Measurements from ENCODE around the gene RGS9.
A peak's percentile ranks its signal among the peaks of the same experiment; 100 is the strongest.
"Not testable (repeated sequence)": the region's sequence is repeated elsewhere in the genome, so short reads cannot be mapped to it uniquely, and the experiment has no call there.

RGS9 gene

DNA sequence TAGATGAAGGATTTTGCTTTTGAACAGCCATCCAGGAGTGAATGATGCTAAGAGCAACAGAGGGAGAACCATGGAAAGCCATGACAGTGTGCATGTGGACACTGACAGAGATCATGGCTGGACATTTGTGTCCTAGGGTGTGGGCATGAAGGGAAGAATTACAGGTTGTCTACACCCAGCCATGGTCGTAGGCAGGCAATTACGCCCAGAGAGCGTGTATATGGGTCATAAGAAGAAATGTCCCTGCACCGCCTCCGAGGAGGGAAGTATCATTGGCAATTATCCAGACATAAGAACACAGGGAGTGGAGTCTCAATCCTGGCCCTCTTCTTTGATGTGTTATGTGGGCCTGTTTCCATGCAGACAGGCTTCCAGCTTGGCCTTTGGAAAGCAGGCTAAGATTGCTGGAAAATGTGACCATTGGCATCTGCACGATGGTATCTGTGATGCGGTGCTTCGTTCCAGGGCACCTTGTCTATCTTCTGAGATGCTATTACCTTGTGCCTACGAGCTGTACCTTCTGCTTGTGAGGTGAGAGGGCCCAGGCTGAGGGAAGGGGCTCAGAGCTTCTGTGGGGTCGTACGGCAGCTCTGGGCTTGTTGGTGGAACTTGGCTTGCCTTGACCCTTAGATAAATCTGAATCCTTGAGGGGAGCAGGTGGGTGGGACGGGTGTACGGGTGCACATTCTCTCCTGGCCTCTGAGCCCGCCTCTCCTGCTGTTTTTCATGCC, 19.8 kb downstream of the RGS9 start:
- no peak for DNase-seq (ENCODE audit: low read depth)

DNA sequence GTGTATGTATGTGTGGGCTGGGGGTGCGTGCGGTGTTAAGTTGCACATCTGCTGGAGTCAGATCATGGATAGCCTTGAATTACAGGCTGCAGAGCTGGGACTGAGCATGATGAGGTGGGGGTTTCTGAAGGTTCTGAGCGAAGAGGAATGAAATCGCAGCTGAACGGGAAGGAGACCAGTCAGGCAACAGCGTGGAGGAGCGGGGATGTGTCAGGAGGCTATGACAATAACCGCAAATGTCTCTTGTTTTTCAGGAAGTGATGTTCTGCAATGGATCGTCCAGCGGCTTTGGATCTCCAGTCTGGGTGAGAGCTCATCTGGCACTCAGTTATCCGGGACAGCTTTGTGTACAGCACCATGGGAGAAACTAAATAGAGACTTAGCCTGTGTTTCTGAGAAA, 20.9 kb downstream of the RGS9 start:
- no peak for DNase-seq (ENCODE audit: low read depth)

DNA sequence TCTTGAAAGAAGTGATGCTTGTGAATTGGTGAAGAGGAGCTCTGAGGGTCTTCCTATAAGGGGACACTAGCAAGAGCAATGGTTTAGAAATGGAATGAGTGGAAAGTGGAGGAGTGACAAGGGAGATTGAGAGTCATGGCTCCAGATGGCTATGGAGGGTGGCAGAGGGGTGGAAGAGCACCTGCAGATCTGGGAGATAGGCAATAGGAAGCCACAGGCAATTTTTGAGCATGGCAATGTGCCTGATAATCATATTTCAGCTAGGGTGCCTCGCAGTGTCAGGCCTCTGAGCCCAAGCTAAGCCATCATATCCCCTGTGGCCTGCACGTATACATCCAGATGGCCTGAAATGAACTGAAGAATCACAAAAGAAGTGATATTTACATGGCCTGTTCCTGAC, 21.5 kb downstream of the RGS9 start:
- no peak for DNase-seq (ENCODE audit: low read depth)

DNA sequence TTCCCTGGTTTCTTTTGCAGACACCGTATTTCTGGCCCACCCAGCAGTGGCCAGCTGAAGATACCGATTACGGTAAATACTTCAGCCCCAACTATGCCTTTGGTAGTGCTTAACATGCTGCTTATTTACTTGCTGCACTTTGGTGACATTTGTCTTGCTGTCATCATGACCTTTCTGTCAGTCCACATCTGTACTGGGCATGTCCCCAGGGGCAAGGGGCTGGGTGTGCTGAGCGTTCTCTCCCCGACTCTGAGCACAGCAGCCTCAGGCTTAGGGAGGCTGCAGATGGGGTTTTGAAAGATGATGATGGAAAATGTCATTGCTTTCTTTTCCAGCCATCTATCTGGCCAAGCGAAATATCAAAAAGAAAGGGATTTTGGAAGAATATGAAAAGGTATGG, 23.3 kb downstream of the RGS9 start:
- DNase-seq (ENCODE audit: low read depth), result no peak

DNA sequence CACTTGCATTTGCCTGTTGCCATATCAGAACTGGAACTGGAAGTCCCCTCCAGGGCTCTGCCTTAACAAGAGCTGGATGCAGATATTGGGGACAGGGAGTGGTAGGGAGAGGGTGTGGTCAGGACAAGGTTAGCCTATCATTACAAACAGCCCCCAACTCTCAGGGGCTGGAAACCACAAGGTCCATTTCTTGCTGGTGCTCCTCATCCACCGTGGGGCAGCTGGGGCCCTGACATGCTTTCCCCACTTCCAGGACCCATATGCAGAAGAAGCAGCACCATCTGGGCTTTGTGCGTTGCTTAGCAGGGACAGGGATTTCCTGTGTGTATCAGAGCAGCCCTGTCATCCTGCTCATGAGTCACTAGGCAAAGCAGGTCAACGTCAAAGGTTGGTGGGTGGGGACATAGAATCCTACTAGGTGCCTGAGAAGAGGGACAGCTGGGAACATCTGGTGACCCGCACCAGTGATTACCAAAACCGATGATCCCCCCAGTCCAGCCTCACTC, 26.9 kb downstream of the RGS9 start:
- peak; percentile 4 for DNase-seq (ENCODE audit: low read depth)

DNA sequence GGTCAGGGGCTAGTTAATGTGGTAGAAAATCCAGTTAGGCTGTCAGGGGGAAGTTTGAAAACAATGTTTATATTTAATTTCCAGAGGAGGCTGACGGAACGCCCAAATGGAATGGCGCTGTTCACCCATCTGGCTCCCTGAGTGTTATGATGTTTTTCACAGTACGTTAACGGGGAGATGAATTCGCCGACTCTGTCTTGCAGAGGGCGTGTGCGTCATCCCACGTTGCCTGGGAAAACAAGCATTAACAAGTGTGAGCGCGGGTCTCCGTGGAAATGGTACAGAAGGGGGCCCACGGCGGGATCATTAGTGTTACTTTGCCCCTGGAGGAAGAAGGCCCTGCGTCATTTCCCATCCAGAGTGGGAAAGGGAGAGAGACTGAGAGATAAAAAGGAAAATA, 29.6 kb downstream of the RGS9 start:
- DNase-seq (ENCODE audit: low read depth), result no peak

DNA sequence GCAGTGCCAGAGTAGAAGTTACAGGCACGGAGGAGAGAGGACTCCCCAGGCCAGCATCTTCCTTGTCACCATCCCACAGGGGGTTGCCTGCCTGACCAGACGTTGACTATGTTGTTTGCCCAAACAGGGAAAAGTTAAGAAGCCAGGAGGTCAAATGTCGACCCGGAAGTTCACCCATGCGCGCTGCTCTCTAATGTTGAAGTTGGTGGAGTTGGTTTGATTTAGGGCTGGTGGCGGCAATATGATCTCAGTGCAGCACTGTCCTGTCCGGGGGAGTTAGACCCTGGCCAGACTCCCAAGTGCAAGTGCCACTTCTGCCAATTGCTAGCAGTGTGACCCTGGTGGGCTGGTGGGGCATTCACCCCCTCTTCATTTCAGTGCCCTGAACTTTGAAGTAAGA, 30.4 kb downstream of the RGS9 start:
- DNase-seq (ENCODE audit: low read depth), result no peak

DNA sequence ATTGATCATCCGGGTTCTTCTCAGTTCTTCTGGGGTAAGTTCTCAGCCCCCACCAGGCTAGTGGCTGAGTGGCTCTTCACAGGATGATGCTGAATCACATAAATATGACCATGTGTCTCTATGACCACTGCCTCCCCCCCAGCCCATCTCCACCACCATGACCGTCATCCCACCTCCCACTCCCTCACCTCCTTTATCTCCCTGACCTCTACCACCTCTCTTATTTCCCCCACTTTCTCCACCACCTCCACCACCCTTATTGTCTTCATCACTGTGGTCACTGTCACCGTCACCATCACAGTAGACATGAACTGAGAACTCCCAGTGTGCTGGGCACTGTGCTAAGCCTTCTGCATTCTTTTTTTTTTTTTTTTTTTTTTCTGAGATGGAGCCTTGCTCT, 32.5 kb downstream of the RGS9 start:
- DNase-seq (ENCODE audit: low read depth), result no peak

DNA sequence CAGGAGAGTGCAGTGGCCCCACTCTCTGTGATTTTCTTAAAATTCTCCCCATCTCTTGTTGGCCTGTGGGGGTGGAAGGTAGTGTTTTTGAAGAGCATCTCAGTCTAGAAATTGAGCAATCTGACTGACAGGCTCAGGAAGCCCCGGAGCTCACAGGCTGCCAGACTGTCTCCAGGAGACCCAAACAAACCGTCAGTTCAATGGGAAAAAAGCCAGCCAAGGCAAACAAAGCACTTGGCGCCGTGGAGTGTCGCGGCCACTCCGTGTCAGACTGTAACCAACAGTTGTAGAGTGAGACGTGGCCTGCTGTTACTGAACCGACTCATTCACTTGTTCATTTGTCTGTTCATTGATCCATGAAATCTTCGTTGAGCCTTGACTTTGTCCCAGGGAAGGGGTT, 33.7 kb downstream of the RGS9 start:
- DNase-seq (ENCODE audit: low read depth), result no peak

DNA sequence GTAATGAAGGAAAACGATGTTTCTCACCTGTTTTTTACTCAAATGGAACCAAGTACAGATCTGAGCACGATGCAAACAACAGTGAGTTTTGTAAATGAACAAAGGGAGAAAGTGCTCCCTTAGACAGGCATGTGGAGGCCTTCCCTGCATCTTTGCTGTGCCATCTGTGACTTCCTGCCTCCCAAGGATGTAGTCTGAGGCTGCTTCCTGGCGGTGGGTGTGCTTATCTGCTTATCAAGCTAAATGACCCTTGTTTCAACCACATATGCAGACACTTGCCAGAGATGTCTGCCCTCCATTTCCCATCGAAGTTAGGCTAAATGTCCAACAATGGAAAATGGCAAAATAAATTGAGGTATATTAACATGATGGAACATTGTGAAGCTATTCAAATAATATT, 34.6 kb downstream of the RGS9 start:
- DNase-seq (ENCODE audit: low read depth), result no peak

DNA sequence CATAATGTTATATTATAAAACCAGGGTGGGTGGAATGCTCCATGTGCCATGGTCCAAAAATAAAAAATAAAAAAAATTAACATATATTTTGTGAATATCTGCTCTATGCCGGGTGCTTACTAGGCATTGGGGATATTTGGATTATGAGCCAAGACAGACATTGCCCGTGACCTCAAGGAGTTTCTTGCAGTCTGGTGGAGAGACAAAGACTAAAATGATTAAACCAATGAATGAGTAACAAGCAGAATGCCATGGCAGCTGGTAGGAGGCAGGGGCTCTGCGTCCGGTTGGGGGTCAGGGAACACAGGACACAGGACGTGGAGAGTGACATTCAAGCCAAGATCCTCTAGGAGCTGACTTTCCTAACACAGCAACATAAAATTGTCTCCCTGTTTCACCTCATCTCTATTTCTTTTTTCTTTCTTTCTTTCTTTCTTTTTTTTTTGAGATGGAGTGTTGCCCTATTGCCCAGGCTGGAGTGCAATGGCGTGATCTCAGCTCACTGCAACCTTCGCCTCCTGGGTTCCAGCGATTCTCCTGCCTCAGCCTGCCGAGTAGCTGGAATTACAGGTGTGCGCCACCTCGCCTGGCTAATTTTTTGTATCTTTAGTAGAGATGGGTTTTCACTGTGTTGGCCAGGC, 35.4 kb downstream of the RGS9 start:
- DNase-seq (ENCODE audit: low read depth), result no peak

DNA sequence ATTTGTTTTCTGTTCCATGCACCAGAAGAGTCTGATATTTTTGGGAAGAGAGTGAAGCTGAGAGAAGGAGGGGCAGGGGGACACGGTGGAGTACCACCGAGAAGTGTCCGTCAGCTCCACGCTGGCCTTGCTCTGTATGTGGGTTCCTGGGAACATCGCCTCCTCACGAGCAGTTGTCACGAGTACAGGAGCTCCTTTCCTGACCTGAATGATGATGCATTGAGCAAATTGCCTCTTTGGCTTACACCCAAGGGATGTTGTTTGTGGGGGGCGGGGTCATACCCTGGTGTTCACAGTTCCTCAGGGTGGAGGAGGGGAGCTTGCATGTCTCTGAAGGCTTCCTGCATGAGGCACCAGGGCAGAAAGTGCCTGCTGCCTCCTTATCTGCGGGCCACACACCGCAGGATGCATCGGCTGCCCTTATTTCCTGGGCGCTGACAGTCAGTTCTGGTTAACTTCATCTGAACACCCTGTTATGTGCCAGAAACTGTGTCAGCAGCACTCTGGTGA, 36.2 kb downstream of the RGS9 start:
- peak; percentile 48 for DNase-seq (ENCODE audit: low read depth)

DNA sequence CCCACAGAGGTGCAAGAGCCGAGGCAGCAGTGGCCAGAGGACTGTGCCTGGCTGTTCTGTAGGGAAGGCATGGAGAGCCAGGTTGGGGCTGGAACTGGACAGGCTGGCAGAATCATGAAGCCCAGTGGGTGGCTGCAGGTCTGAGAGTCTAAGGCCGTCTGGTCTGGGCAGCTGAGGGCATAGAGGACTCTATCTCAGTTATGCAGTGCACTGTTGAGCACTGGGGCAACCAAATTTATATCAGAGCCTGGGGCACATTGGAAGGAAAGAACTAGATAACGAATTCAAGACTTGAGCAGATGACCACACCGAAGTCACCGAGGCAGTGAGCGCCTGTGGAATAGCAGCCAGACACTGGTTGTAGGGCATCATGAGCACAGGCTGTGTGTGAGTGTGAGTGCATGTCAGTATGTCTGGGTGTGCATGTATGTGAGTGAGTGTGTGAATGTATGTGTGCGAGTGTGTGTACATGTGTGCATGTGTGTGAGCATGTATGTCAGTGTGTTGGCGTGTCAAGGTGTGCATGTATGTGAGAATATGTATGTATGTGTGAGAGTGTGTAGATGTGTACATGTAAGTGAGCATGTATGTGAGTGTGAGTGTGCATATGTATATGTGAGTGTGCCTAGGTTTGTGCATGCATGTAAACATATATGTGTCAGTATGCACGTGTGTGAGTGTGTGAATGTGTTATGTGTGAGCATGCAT, 37.0 kb downstream of the RGS9 start:
- no peak for DNase-seq (ENCODE audit: low read depth)

DNA sequence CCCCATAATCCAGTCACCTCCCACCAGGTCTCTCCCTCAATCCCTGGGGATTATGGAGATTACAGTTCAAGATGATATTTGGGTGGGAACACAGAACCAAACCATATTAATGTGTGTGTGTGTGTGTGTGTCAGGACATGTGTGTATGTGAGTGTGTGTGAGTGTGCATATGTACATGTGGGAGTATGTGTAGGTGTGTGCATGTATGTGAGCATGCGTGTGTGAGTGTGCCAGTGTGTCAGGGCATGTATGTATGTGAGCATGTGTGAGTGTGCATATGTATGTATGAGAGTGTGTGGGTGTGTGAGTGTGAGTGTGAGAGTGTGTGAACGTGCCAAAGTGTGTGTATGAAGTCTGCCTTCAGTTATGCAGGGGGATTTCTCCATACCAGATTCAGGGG, 37.8 kb downstream of the RGS9 start:
- DNase-seq (ENCODE audit: low read depth), result no peak

DNA sequence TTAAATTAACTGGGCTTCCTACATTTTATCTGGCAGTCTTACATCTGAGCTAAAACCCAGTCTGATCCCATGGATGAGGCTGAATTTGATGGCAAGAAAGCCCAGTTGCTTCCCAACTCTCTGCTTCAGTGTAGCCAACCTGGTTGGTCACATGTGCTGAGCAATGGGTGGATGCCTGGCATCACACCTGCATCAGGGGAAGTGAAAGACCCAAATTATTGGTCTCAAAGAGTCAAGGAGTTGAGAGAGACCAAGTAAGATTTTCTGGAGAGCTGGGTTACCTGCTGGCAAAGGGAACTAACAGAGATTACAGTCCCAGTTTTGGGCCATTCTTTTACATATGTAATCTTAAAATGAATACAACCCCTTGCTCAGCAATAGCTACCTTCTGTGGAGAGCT, 38.8 kb downstream of the RGS9 start:
- no peak for DNase-seq (ENCODE audit: low read depth)

DNA sequence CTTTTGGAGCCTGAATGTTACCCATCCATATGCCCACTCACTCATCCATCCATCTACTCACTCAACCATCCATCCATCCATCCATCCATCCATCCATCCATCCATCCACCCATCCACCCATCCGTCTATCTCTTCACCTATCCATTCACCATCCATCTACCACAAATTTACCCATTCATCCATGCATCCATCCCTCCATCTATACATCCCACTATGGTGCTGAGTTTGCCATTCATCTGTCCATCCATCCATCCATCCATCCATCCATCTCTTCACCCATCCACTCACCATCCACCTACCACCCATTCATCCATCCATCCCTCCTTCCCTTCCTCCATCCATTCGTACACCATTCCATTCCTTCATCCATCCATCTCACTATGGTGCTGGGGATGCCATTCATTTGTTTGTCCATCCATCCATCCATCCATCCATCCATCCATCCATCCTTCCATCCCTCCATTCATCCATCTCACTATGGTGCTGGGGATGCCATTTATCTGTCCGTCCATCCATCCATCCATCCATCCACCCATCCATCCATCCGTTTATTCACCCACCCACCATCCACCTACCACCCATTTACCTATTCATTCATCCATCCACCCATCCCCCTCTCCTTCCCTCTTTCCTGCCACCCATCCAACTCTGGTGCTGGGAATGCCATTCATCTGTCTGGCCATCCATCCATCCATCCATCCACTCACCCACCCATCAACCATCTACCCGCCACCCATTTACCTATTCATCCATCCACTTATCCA, 39.7 kb downstream of the RGS9 start:
- DNase-seq (ENCODE audit: low read depth), result no peak

DNA sequence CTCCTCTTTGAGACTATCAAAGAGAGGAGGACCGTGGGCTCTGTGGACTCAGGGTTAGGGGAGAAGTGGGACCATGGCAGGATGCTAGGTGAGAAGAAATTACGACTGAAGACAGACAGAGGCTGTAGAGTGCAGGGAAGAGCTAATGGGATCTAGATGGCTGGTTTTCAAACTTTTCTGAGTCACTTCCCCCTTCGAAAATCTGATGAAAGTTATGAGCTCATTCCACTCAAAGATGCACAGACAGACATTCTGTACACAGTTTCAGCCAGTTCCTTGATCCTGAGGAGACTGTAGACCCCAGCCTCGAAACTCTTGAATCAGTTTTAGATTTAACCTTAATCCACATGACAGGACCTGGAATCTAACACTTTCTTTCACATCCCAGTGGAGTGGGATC, 40.7 kb downstream of the RGS9 start:
- no peak for DNase-seq (ENCODE audit: low read depth)

DNA sequence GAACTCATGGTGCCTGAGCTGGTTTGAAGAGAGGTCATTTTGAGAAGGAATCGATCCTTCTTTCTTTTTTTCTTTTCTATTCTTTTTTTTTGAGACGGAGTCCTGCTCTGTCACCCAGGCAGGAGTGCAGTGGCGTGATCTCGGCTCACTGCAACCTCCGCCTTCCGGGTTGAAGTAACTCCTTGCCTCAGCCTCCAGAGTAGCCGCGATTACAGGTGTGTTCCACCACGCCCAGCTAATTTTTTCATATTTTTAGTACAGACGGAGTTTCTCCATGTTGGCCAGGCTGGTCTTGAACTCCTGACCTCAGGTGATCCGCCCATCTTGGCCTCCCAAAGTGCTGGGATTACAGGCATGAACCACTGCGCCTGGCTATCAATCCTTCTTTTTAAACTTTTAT, 43.1 kb downstream of the RGS9 start:
- DNase-seq (ENCODE audit: low read depth), result not testable (repeated sequence)

DNA sequence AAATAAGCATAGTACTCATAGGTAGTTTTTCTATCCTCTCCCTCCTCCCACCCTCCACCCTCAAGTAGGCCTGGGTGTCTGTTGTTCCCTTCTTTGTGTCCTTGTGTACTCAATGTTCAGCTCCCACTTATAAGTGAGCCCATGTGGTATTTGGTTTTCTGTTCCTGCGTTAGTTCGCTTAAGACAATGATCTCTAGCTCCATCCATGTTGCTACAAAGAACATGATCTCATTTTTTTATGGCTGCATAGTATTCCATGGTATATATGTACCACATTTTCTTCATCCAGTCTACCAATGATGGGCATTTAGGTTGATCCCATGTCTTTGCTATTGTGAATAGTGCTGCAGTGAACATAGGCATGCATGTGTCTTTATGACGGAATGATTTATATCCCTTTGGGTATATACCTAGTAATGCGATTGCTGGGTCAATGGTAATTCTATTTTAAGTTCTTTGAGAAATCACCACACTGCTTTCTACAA, 43.6 kb downstream of the RGS9 start:
- DNase-seq (ENCODE audit: low read depth), result not testable (repeated sequence)

DNA sequence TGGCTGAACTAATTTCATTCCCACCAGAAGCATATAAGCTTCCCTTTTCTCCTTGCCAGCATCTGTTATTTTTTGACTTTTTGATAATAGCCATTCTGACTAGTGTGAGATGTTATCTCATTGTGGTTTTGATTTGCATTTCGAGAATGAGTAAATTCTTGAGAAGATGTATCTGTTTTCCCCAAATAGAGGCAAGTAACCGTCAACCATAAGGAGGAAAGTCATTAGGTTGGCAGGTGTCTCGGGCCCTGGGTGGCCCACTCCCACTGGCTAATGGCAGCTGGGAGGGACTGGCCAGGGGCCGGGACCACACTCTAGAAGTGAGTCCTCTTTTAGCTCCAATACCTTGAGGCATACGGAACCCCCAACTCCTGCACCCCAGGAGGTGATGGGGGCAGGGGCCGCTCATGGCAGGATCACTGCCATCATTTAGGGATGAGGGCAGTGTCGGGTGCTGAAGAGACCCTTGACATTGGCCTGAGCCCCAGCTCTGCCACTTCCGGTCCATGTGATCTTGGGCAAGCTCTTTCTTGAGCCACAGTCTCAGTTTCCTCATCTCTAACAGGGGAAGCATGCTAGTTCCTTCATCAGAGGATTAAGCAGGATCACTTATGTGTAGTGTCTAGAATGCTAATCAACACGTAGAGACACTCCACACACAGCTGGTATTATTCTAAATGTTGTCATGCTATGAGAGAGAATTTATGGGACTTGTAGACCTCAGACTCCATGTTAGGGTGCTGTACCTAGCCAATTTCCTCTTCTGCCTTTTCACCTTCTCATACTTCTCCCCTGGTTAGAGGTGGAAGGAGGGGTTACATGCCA, 44.3 kb downstream of the RGS9 start:
- no peak for DNase-seq (ENCODE audit: low read depth)

DNA sequence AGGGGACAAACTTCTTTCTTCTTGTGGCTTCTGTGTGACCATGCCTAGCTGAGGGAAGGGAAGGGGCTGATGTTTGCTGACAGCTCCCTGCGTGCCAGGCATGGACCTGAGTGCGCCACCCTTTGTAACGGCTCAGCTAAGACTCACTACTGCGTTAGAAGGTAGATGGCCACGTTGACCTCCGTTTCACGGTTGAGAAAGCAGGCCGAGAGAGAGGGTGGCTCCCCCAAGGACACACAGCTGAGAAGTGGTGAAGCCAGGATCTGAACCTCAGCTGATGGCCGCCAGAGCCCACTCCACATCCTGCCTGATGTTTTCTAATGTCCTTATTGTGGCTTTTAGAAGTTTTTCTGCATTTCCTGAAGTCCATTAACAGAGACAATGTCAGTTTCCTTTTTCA, 45.1 kb downstream of the RGS9 start:
- no peak for DNase-seq (ENCODE audit: low read depth)

All from activated gamma-delta T cell treated with anti-CD3 and anti-CD28 coated beads, Interleukin-2, amount 50 U/mL, for 16 hours (primary cell).